Activated CD8-positive, alpha-beta memory T cell treated with anti-CD3 and anti-CD28 coated beads for 1 hour (primary cell): ENCODE measurements around the gene CCDC159.
"Not testable (repeated sequence)": the region's sequence is repeated elsewhere in the genome, so short reads cannot be mapped to it uniquely, and the experiment has no call there.

Experiments used
- DNase-seq, 2 donors: peaks; one replicate each; pipeline ENCODE4 v3.0.0-alpha.2; 2020; ENCODE audit warnings: low read depth in 1 of 2; ENCODE audit errors: extremely low read depth in 1 of 2

Gene CCDC159

DNA sequence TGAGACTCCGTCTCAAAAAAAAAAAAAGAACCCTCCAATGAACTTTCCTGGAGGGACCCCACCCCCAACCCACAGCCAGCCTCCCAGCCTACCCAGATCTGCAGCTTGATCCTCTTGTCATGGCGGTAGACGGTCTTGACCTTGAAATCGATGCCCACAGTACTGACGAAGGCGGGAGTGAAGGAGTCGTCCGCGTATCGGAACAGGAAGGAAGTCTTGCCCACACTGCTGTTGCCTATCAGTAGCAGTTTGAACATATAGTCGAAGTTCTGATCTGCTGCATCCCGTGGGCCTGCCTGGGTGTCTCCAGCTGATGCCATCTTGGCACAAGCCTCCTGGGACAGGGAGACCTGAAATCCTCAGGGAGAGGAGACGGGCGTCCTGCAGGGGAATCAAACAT, 9.2 kb upstream of the CCDC159 start:
- DNase-seq: no peak

DNA sequence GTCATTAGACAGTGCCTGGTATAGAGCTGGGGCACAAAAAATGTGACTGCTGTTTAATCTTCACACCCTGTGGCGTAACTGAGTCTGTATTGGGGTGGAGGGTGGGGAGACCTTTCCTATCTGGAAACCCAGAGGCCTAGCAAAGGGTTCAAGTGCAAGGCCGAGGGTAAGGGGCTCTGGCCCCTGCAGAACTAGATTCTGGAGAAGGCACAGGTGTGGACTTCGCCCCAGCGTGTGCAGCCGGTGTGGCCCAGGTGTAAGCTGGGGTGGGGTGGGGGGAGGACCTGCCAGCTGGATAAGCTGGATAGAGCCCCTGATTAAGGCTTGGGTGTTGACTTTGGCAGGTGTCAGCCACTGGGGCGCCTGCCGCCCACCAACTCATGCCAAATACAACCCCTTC, 8.2 kb upstream of the CCDC159 start:
- DNase-seq: no peak

DNA sequence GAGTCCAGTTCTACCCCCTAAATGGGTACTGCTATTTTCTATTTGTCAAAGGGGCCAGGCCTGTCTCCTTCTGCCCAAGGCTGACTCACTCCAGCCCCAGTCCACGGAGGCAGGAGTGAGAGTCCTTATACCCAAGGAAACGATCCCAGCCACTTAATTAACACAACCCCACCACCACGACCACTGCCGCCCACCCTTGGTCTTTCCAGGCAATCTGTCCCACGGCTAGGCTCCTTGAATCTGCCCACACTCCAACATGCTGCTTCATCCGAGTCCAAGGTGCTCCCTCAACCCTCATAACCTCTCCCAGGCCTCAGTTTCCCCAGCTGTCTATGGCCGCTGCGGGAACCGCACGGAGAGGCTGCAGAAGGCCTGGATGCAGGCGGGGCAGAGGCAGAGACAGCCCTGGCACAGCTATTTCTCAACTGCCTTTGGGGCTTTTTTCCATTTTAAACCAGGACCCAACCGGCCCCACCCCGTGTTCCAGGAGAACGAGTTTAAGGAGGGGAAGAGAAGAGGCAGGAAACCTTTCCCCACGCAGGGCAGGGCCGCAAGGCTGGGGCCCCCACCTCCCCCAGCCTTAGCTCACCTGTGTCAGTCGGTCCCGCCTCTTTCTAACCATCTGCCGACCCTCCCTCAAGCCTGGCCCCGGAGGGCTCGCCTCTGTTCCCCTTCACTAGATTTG, 7.6 kb upstream of the CCDC159 start:
- no peak for DNase-seq

DNA sequence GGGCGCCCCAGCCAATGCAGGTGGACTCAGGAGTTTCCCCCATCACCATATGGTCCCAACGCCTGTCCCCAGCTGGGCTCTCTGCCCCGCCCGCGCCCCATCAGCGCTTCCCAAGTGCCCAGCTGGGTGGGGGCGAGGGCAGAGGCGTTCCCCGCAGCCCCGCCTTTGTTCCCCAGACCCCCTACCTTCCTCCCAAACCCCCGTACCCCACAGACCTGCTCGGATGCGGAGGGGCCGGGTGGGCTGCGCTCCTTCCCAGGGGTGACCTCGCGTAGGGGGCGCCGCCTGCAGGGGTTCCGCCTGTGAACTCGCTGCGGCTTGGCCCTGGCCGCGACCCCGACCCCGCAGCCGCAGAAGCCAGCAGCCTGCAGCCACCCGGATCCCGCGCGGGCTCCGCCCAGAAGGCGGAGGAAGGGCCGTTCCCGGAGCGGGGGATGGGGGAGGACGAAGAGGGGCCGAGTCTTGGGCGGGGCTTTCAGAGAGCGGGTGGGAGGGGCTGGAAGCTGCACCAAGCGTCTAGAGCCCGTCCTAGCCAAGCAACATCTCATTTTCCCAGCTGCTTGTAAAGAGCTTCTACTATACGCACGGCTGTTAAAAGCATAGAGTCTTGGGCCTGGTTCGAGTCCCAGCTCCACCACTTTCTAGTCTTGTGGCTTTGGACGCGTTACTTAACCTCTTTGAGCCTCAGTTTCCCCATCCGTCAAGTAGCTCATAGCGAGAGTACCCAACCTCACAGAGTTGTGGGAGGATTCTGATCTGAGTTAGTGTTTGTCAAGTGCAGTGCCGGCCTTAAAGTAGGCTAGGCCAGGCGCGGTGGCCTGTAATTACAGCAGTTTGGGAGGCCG, 6.8 kb upstream of the CCDC159 start, which contains the start of gene RAB3D:
Gene RAB3D (minus strand): TSS at position 404 of the 845 bp plus-strand sequence. CDS start 2,258 bp downstream, outside the sequence.
- DNase-seq: peak; percentile 24 to 61

DNA sequence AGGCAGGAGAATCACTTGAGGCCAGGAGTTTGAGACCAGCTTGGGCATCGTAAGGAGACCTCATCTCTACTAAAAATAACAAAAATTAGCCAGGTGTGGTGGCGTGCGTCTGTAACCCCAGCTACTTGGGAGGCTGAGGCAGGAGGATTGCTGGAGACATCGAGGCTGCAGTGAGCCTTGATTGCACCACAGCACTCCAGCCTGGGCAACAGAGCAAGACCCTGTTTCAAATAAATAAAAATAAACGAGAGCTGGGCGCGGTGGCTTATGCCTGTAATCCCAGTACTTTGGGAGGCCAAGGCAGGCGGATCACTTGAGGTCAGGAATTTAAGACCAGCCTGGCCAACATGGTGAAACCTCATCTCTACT, 6.2 kb upstream of the CCDC159 start:
- not testable (repeated sequence) for DNase-seq

DNA sequence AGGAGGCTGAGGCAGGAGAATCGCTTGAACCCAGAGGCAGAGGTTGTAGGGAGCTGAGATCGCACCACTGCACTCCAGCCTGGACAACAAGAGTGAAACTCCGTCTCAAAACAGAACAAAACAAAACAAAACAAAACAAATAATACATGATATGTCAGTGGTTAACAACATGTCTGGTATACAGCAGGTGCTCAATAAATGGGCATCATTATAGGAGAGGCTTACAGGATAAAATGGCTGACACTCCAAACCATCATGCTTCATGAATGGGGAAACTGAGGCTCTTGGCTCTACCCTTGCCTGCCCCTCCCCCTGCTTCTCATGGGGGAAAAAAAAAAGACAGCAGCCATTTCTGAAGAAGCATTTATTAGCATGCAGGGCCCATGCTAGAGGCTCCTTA, 3.9 kb upstream of the CCDC159 start:
- DNase-seq: no peak

DNA sequence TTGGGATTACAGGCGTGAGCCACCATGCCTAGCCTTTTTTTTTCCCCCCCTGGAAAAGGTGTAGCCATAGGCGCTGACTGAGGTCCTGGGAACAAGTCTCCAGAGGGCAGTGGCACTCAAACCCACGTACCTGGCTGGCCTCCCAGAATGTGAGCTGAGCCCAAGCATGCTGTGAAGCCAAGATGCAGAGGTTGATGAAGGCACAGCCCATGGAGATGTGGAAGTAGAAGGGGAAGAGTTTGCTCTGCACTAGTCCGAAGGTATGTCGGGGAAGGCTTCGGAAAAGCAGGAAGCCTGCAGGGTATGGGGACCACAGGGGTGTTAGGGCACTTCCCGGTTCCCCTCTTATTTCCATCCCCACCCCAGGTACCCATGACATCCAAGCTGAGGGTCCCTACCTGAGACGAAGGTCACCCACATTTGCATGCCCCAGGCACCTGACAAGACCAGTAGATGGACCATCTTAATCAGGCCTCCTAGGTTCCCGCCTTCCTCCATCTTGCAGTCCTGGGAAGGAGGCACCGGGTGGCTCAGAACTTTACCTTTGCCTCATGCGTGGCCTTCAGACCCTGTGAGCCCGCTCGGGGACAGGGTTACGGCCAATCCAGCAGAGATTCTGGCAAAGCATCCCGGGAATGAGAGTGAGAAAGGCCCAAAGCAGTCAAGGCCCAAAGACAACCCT, 1.1 kb upstream of the CCDC159 start:
- no peak for DNase-seq

DNA sequence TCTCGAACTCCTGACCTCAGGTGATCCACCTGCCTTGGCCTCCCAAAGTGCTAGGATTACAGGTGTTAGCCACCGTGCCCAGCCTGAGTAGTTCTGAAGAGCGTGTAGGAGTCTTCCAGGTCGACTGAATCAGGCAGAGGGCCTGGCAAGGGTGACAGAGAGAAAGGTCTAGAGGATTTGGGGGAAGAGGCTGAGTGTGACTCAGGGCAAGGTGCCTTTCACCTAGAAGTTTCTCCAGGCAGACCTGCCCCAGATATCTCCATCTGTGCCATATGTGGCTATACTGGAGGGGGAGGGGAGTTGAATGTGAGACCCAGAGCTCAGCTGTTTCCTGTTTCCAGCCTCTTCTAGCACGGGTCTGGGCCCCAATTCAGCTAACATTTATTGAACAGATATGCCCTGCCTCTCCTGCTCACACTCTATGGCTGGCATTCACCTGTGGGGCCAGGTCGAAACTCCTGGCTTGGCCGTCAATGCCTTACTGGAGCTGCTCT, 1.3 kb downstream of the CCDC159 start:
- DNase-seq: no peak

DNA sequence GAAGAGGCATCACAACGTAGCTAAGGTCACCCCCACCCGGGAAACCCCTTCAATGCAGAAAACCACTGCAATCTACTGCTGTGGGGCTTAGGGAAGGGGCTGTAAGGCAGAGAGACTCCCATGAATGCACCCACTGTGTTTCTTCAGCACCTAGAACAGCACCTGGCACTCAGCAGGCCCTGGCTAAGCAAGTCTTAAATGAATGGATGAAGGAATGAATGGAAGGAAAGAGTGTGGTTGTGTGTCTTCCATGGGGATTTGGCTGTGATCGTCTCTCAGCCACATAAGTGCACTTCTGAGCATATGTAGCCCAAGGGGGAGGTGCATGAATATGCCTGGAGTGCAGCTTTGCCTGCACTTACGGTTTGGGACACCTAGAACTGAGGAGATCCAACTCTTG, 2.9 kb downstream of the CCDC159 start:
- DNase-seq: no peak

DNA sequence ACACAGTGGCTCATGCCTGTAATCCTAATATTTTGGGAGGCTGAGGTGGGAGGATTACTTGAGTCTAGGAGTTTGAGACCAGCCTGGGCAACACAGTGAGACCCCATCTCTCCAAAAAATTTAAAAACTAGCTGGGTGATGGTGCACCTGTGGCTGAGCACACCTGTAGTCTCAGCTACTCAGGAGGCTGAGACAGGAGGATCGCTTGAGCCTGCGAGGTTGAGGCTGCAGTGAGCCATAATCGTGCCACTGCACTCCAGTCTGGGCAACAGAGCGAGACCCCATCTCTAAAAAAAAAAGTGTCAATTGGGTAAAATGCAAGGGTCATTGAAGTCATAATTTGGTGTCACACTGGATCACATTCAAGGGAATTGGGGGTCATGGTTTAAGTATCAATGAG, 7.8 kb downstream of the CCDC159 start:
- DNase-seq: not testable (repeated sequence)

DNA sequence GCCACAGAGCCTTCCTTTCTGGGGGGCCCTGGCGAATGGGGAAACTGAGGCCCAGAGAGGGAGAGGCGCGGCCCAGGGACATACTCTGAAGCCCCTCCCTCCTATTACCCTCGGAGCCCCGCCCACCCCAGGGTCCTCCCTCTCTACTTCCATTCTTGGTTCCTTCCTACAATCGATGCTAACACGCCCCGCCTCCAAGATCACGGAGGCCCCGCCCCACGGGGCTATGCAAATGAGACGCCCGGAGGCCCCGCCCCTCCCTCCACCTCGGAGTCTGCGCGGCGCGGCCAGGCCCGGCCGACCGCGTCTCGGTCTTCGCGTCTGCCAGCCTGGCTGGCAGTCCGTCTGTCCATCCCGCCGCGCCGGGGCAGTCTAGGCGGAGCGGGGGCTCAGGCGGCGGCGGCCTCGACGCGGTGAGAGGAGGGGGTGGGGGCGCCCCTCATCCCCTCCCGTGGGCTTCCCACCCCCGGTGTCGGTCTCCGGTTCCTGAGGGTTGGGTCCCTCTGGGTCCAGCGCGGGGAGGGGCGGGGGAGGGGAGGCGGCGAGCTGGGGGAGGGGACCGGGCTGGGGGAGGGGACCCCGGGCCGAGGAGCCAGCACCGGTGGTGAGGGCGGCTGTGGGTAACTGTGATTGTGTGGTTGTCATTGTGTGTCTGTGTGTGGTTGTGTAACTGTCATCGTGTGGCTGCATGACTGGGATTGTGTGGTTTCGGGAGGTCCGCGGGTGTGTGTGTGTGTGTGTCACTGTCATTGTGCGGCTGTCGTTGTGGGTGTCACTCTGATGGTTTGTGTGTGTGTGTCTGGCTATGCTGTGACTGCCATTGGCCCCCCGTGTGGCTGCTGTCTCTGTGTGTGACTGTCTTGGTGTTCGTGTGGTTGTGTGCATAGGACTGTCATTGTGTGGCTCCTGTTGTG, 9.1 kb downstream of the CCDC159 start, which contains the start of gene PLPPR2:
Gene PLPPR2 (plus strand): TSS at position 273 of the 914 bp plus-strand sequence. CDS start 2,242 bp downstream, outside the sequence.
- peak; percentile 54 to 66 for DNase-seq

DNA sequence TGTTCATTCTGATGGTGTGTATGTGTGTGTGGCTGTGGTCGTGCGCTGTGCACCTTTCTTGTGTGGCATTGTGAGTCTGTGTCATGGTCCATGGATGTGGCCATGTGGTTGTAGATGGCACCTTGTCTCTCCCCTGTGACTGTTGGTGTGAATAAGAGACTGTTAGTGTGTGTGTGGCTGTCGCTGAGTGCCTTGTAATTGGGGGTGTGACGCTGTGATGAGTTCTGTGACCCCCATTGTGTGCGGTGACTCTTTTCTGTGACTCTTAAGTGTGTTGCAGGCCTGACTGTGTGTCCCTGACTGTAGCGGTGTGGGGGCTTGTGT, 9.7 kb downstream of the CCDC159 start:
- no peak for DNase-seq

DNA sequence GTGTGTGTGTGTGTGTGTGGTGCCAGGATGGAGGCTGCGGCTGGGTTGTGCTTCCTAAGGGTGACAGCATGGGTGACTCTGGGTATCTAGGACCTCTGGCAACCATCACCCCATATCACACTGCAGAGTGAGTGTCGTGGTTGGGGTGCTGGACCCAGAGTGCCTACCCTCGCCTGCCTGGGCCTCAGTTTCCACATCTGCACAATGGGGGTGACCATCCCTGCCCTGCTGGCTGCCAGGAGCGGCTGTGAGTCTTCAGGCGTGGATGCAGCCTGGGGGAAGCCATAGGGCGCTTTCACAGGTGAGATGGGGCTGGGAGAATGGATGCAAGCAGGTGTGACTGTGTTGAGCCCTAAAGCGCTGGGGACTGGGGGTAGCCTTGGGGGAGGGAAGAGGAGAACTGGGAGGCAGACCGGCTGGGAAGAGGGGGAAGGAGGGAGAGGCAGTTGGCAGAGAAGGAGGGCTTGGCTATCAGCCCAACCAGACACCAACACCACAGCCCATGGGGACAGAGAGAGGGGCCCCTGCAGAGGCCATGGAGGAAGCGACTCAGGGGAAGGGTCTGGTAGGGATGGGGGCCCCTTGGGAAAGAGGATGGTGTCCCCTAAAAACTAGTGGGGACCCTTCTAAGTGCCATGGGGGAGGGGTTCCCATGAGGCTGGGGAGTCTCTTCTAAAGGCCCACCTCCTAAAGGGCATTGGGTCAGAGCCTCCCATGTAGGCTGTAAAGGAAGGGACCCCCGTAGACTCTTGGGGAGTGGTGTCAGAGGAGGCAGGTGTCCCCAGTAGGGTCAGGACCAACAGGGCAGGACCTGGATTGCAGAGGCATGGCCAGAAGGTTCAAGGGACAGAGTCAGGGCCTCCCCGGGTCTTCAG, 10.6 kb downstream of the CCDC159 start:
- no peak for DNase-seq

DNA sequence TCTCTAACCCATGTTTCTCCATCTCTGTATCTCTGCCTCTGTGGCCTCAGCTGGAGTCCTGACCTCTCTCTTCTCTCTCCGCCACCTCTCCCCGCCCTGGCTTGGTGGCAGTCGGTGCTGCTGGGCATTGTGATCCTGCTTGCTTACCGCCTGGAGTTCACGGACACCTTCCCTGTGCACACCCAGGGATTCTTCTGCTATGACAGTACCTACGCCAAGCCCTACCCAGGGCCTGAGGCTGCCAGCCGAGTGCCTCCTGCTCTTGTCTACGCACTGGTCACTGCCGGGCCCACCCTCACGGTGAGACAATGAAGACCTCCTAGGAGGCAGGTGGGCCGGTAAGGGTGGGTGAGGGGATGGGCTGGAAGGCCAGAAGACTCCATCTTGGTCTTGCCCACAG, 13.1 kb downstream of the CCDC159 start:
- DNase-seq: no peak

DNA sequence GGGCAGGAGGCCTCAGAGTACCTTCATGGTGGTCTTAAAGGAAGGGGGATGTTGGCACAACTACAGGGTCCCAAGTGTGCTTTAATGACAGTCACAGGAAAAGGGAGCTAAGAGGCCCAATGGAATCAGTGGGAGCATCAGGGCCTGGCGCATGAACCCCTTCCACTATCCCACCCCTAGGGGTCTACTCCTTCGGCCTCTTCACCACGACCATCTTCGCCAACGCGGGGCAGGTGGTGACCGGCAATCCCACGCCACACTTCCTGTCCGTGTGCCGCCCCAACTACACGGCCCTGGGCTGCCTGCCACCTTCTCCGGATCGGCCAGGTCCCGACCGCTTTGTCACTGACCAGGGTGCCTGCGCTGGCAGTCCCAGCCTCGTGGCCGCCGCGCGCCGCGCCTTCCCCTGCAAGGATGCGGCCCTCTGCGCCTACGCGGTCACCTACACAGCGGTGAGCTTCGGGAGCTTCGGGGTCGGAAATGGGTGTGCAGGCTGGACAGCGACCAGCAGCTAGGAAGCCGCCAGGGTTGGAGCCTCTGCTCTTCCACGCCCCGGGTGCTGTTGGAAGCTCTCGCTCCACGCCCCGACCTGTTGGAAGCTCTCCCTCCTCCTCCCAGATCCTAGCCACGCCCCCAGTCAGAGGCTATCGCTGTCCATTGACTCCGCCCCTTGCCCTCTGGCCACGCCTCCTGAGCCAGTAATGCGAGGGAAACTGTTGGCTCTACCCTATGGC, 14.9 kb downstream of the CCDC159 start:
- no peak for DNase-seq

DNA sequence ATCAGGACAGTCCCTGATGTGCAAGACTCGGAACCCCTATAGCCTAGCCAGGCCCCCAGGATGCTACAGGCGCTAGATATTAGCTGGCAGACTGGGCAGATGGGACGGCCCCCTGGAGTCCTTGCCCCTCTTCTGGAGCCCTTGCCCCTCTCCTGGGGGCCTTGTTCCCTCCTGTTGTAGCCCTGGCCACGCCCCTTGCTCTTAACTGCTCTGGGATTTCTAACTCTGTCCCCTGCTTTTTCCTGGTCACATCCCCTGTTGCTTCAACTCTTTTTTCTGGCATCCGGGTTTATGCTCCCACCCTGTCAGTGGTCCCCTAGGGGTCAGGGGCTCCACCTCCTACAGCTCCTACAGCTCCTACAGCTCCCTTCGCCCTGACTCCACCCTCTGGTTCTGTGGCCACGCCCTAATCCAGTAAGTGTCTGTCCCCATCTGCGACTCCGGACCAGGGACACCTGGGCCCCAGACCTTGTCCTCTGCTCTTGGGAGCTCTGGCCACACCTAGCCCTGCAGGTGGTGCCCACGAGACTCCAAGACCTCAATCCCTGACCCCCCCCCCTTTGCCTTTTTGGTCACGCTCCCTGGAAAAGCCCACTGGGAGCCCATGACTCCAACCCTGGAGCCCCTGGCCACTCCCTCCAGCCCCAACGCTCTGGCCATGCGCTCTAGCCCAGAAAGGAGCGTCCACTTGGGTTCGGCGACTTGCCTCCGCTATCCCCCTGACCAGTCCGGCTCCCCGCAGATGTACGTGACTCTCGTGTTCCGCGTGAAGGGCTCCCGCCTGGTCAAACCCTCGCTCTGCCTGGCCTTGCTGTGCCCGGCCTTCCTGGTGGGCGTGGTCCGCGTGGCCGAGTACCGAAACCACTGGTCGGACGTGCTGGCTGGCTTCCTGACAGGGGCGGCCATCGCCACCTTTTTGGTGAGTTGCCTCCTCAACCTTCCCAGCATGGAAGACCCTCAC, 15.7 kb downstream of the CCDC159 start:
- no peak for DNase-seq

DNA sequence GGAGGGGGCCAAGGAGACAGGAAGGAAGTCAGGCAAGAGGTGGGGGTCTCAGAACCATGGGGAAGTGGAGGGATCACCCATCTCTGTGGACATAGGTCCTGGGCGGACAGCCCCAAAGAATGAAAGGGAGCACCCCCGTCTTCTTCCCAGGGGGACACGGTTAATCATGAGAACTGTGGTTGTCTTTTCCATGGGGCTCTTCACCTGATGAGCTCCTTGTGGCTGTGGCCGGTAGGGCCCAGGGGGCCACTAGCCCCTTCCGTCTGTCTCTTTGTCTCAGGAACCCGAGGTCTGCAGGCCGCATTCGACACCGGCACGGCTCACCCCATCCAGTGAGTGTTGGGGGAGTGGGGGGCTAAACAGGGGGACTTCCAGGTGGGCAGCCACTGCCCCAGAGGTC, 17.6 kb downstream of the CCDC159 start:
- no peak for DNase-seq
